Peyer's patch (tissue), 4 donors: ENCODE results near the gene ATP11C. TPM values are rescaled to one million over a fixed set of nuclear protein-coding genes. Genes with fewer than 3 reads are reported as not detected.

Experiments used
- DNase-seq, 3 donors: peaks; one replicate each; pipeline ENCODE4 v3.0.0-alpha.2; 2017 to 2019
- H3K27ac ChIP-seq, 4 donors: fragments of 200-600 bp; sonication (generic); one replicate each; pipeline ENCODE4 v1.5.1; 2016 to 2019
- H3K27me3 ChIP-seq, 2 donors: fragments of 200-600 bp; sonication (generic); one replicate each; pipeline ENCODE4 v1.5.1; 2019
- H3K36me3 ChIP-seq, 3 donors: fragments of 200-600 bp; sonication (generic); one replicate each; pipeline ENCODE4 v1.5.1; 2016 to 2019
- H3K4me1 ChIP-seq, 4 donors: fragments of 200-600 bp; sonication (generic); one replicate each; pipeline ENCODE4 v1.5.1; 2016 to 2019
- H3K4me3 ChIP-seq, 4 donors: fragments of 200-600 bp; sonication (generic); 1 replicate in 3 of 4; 2 replicates in 1 of 4; pipeline ENCODE4 v1.5.1; 2016 to 2019; ENCODE audit warnings: mild to moderate bottlenecking in 1 of 4
- H3K9me3 ChIP-seq, 4 donors: fragments of 200-600 bp; sonication (generic); one replicate each; pipeline ENCODE4 v1.5.1; 2016 to 2019; ENCODE audit warnings: mild to moderate bottlenecking in 1 of 4
- POLR2A ChIP-seq, 2 donors: fragments of 450-650 bp; IDR thresholded peaks; one replicate each; pipeline ENCODE4 v1.5.1; 2017; ENCODE audit warnings: antibody characterized with exemption in 2 of 2, mild to moderate bottlenecking in 2 of 2, moderate library complexity in 2 of 2
- total RNA-seq, 4 donors: library from RNA; depleted of rRNA; stranded (reverse); fragments of >200 nt; gene quantifications; one replicate each; pipeline ENCODE4 v1.1.0, GENCODE V29; 2016
- TF ChIP-seq, protein P1 (sequence below), 6 experiments: fragments of 450-650 bp in 4 of 6; fragments of 200-600 bp in 2 of 6; sonication (generic) in 1 of 6; IDR thresholded peaks; one replicate each; pipeline ENCODE4 v1.5.1; 2017 to 2019; ENCODE audit warnings: antibody characterized with exemption in 6 of 6, mild to moderate bottlenecking in 3 of 6, moderate library complexity in 1 of 6

ATP11C gene
- total RNA-seq, 4 donors from 2014 or later: 8.9 to 46.2 (median 13.1) TPM

DNA sequence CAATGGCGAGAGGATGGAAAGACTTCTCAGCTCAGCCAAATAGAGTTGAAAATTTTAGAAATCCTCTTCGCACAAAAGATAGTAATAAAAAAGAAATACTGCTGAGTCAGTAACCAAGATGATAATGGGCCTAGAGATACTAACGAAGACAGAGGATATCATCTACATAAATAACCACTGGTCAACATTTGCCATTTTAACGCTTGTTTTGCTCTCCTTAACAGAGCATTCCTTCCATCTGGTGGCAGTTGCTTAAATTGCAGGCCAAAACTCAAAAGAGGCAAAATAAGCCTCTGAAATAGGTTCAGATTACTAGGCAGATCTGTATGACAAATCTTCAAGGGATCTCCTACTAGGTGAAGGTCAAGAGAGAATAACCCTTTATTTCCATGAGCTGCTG is 173.2 kb downstream of the ATP11C start:
- Histone ChIP-seq H3K4me3 (no peak overlapping the region), H3K27ac (no peak overlapping the region), H3K27me3 (no peaks in the 10 kb centered on the region), H3K9me3 (peaks cover 0 to 6% (median 0%) of the 10 kb centered on the region in 4 donors), H3K4me1 (no peaks in the 10 kb centered on the region), H3K36me3 (no peaks in the 10 kb centered on the region)
- TF ChIP-seq, protein P1, sequence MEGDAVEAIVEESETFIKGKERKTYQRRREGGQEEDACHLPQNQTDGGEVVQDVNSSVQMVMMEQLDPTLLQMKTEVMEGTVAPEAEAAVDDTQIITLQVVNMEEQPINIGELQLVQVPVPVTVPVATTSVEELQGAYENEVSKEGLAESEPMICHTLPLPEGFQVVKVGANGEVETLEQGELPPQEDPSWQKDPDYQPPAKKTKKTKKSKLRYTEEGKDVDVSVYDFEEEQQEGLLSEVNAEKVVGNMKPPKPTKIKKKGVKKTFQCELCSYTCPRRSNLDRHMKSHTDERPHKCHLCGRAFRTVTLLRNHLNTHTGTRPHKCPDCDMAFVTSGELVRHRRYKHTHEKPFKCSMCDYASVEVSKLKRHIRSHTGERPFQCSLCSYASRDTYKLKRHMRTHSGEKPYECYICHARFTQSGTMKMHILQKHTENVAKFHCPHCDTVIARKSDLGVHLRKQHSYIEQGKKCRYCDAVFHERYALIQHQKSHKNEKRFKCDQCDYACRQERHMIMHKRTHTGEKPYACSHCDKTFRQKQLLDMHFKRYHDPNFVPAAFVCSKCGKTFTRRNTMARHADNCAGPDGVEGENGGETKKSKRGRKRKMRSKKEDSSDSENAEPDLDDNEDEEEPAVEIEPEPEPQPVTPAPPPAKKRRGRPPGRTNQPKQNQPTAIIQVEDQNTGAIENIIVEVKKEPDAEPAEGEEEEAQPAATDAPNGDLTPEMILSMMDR (IDR thresholded peaks at IDR 0.05): peak in 1 of 6 experiments; percentile 4
- TF ChIP-seq POLR2A (IDR thresholded peaks at IDR 0.05): no peak
- no peak for DNase-seq

DNA sequence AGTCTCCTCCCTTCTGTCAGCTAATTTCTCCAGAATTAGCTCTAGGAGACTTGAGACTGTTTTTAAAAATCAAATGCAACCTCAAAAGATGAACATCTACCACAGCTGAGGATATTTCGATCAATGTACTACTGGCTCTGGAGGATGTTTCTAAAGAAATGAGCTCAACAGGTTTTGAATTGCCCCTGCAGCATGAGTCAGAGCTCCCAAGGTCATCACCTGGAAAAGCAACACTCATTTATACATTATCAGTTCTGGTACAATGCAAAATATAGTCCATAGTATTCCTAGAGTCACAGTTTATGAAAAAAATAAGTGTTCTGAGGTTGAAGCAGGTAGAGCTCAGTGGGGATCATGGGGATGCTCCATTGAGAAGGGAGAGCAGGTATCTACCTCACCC is 174.0 kb downstream of the ATP11C start:
- Histone ChIP-seq H3K4me3 (no peak overlapping the region), H3K4me1 (no peaks in the 10 kb centered on the region), H3K36me3 (no peaks in the 10 kb centered on the region), H3K27me3 (no peaks in the 10 kb centered on the region), H3K27ac (no peak overlapping the region), H3K9me3 (peaks cover 0 to 8% (median 1%) of the 10 kb centered on the region in 4 donors)
- no peak for DNase-seq
- TF ChIP-seq POLR2A (IDR thresholded peaks at IDR 0.05): no peak
- TF ChIP-seq, protein P1 (IDR thresholded peaks at IDR 0.05): no peak

DNA sequence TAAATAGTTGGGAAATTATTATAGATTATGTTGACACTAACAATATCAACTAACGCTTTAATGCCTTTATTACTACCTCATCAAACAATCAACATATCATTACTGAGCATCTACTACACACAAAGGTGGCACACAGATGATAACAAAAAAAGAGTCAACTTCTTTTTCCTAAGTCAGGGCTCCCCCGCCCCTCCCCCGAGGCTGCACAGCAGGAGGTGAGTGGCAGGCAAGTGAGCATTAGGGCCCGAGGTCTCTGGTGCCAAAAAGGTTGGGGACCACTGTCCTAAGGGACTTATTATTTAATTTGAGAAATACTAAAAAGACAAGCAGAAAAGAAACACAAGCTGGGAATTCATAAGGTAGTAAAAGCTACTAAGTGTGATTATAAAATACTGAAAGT is 174.6 kb downstream of the ATP11C start:
- no peak overlapping the region for H3K27ac ChIP-seq
- H3K27me3 ChIP-seq: no peaks in the 10 kb centered on the region
- no peak for DNase-seq
- H3K4me3 ChIP-seq: no peak overlapping the region
- peaks cover 0 to 8% (median 1%) of the 10 kb centered on the region in 4 donors for H3K9me3 ChIP-seq
- H3K36me3 ChIP-seq: no peaks in the 10 kb centered on the region
- TF ChIP-seq, protein P1 (IDR thresholded peaks at IDR 0.05): no peak
- TF ChIP-seq POLR2A (IDR thresholded peaks at IDR 0.05): no peak
- H3K4me1 ChIP-seq: no peaks in the 10 kb centered on the region

DNA sequence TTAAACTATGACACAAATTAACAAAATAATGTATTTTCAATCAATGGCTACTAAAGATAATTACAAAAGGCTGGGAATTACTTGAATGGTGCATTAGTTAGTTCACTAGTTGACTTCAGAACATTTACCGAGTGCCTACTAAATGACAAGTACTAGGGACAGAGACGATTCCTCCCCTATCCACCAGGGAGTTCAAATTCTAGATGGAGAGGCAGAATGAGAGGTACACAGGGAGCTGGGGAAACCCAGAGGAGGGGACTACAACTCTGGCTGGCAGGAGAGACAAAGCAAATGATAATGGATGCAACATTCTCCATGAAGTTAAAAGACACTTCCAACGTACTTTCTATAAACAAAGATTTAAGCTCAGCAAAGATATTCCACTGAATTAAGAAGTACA is 181.8 kb downstream of the ATP11C start:
- Histone ChIP-seq H3K4me3 (no peak overlapping the region), H3K27ac (no peak overlapping the region), H3K4me1 (no peaks in the 10 kb centered on the region), H3K9me3 (peaks cover 0 to 8% (median 1%) of the 10 kb centered on the region in 4 donors), H3K27me3 (no peaks in the 10 kb centered on the region), H3K36me3 (no peaks in the 10 kb centered on the region)
- no peak for TF ChIP-seq POLR2A (IDR thresholded peaks at IDR 0.05)
- TF ChIP-seq, protein P1 (IDR thresholded peaks at IDR 0.05): no peak
- DNase-seq: no peak

DNA sequence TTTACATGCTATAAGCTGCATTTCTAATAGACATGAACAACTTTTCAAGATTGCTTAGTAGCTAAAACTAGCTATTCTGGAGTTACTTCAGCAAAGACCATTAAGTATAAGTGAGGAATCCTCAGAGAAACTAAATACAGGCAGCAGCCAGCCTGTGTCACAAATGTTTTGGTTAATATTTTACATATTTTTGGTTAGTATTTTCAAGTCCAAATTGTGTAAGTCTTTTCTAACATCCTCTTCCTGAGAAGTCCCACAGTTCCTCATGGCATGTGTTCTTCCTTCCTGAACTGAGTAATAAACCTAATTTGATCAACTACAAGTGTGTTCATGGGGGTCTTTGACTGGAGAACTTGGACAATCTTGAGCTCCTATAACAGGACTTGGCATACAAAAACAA is 182.5 kb downstream of the ATP11C start:
- no peaks in the 10 kb centered on the region for H3K27me3 ChIP-seq
- DNase-seq: no peak
- H3K4me1 ChIP-seq: no peaks in the 10 kb centered on the region
- peaks cover 0 to 8% (median 1%) of the 10 kb centered on the region in 4 donors for H3K9me3 ChIP-seq
- TF ChIP-seq, protein P1 (IDR thresholded peaks at IDR 0.05): no peak
- TF ChIP-seq POLR2A (IDR thresholded peaks at IDR 0.05): no peak
- no peaks in the 10 kb centered on the region for H3K36me3 ChIP-seq
- H3K4me3 ChIP-seq: no peak overlapping the region
- H3K27ac ChIP-seq: no peak overlapping the region

DNA sequence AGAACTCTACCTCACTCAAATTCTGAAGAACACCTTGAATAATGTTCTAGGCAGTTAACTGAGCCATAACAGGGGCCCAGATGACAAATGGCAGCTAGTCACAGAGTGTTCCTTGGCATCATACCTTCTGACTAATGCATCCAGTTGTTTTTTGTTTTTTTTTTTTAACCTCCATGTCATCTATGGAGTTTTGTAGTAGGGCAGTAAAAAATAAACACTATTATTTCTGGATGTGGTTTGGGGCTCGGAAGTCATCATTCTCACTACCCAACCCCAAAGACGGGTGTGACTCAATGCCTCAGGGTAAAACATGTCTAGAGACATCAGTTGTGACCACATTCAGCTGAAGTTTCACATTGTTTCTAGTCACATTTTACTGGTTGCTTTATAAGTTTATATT is 193.7 kb downstream of the ATP11C start:
- Histone ChIP-seq H3K9me3 (no peaks in the 10 kb centered on the region), H3K36me3 (no peaks in the 10 kb centered on the region), H3K27me3 (no peaks in the 10 kb centered on the region), H3K4me1 (no peaks in the 10 kb centered on the region), H3K4me3 (no peak overlapping the region), H3K27ac (no peak overlapping the region)
- DNase-seq: no peak
- TF ChIP-seq, protein P1 (IDR thresholded peaks at IDR 0.05): no peak
- TF ChIP-seq POLR2A (IDR thresholded peaks at IDR 0.05): no peak
